ENCODE results near the gene ACTR10.

GRCh38 chr14:58213176-58213575 lies 13.2 kb downstream of the ACTR10 start:
- TF ChIP-seq EZH2 (optimal IDR thresholded peaks at IDR 0.05; ENCODE audit: low read depth, low read length) (no peak), CTCF (IDR thresholded peaks at IDR 0.05; ENCODE audit: low read length) (no peak), EZH2phosphoT487 (IDR thresholded peaks at IDR 0.05; ENCODE audit: low read length) (no peak)

Data from MM.1S (cell line).